WTC11 (cell line): ENCODE data around the gene EVC. TPM values are rescaled to one million over a fixed set of nuclear protein-coding genes. Genes with fewer than 3 reads are reported as not detected.

Experiments used
- ATAC-seq: fragments of 200-7000 bp; cut with Tn5 transposase; 2 replicates; pipeline ENCODE4 v1.10.0; 2021; ENCODE audit warnings: mild to moderate bottlenecking, moderate library complexity
- CTCF ChIA-PET: fragments of 300-600 bp; sonication (Branson Sonifier 250); formaldehyde crosslinking; loops from one replicate; lab custom pipeline; 2021; ENCODE audit warnings: antibody characterized with exemption; lab: Charles Lee
- POLR2A ChIA-PET: fragments of 350-600 bp; sonication (Branson Sonifier 250); formaldehyde crosslinking; loops from one replicate; lab custom pipeline; 2021; ENCODE audit warnings: antibody characterized with exemption; lab: Charles Lee
- DNase-seq: peaks from one replicate; pipeline ENCODE4 v3.0.0; 2021; ENCODE audit warnings: low spot score
- H3K27ac Mint-ChIP-seq: 2 replicates; pipeline ENCODE4 v1.8.0; 2021; ENCODE audit warnings: mixed read lengths
- H3K27me3 Mint-ChIP-seq: 2 replicates; pipeline ENCODE4 v1.8.0; 2021; ENCODE audit warnings: low read depth, mild to moderate bottlenecking, moderate library complexity, mixed read lengths
- H3K36me3 Mint-ChIP-seq: 2 replicates; pipeline ENCODE4 v1.8.0; 2021; ENCODE audit warnings: mixed read lengths
- H3K4me1 Mint-ChIP-seq: 2 replicates; pipeline ENCODE4 v1.8.0; 2022; ENCODE audit warnings: mixed read lengths
- H3K4me3 Mint-ChIP-seq: 2 replicates; pipeline ENCODE4 v1.8.0; 2021; ENCODE audit warnings: mild to moderate bottlenecking, moderate library complexity, mixed read lengths
- H3K9me3 Mint-ChIP-seq: 2 replicates; pipeline ENCODE4 v1.8.0; 2021; ENCODE audit warnings: mixed read lengths
- AR ChIP-seq: fragments of 250-450 bp; sonication (Bioruptor Pico); IDR thresholded peaks from 2 replicates; pipeline ENCODE4 v1.9.0; 2021; ENCODE audit warnings: mild to moderate bottlenecking
- ATF1 ChIP-seq: sonication (generic); formaldehyde crosslinking; IDR thresholded peaks from 2 replicates; pipeline ENCODE4 v1.8.1; 2023; ENCODE audit warnings: mild to moderate bottlenecking, moderate library complexity, missing genetic modification reagents
- ATF2 ChIP-seq: sonication (generic); formaldehyde crosslinking; IDR thresholded peaks from 2 replicates; pipeline ENCODE4 v1.8.1; 2022; ENCODE audit warnings: low read depth, missing genetic modification reagents, borderline replicate concordance
- ATF3 ChIP-seq: sonication (generic); formaldehyde crosslinking; conservative IDR thresholded peaks from 2 replicates; pipeline ENCODE4 v1.8.1; 2022; ENCODE audit warnings: mild to moderate bottlenecking, missing genetic modification reagents
- ATF6 ChIP-seq: sonication (generic); formaldehyde crosslinking; IDR thresholded peaks from 2 replicates; pipeline ENCODE4 v1.8.1; 2023; ENCODE audit warnings: mild to moderate bottlenecking, missing genetic modification reagents
- CBFB ChIP-seq: sonication (generic); formaldehyde crosslinking; IDR thresholded peaks from 2 replicates; pipeline ENCODE4 v1.8.1; 2022; ENCODE audit warnings: mild to moderate bottlenecking, low read depth, missing genetic modification reagents
- E2F5 ChIP-seq: sonication (generic); formaldehyde crosslinking; IDR thresholded peaks from 2 replicates; pipeline ENCODE4 v1.8.1; 2022; ENCODE audit warnings: mild to moderate bottlenecking, moderate library complexity, missing genetic modification reagents
- EMX1 ChIP-seq: fragments of 250-450 bp; sonication (Bioruptor Pico); IDR thresholded peaks from 2 replicates; pipeline ENCODE4 v1.8.0; 2021; ENCODE audit warnings: mild to moderate bottlenecking
- ERG ChIP-seq: fragments of 250-450 bp; sonication (Bioruptor Pico); IDR thresholded peaks from 2 replicates; pipeline ENCODE4 v1.8.0; 2021; ENCODE audit warnings: mild to moderate bottlenecking
- ETV6 ChIP-seq: sonication (generic); formaldehyde crosslinking; IDR thresholded peaks from 2 replicates; pipeline ENCODE4 v1.8.1; 2022; ENCODE audit warnings: mild to moderate bottlenecking, missing genetic modification reagents
- FOXP1 ChIP-seq: sonication (generic); formaldehyde crosslinking; IDR thresholded peaks from 2 replicates; pipeline ENCODE4 v1.8.0; 2022; ENCODE audit warnings: missing genetic modification reagents, mild to moderate bottlenecking, moderate library complexity, borderline replicate concordance
- KAT7 ChIP-seq: sonication (generic); formaldehyde crosslinking; IDR thresholded peaks from 2 replicates; pipeline ENCODE4 v1.8.1; 2023; ENCODE audit warnings: missing genetic modification reagents, mild to moderate bottlenecking, borderline replicate concordance
- MXD4 ChIP-seq: fragments of 250-450 bp; sonication (Bioruptor Pico); IDR thresholded peaks from 2 replicates; pipeline ENCODE4 v1.8.0; 2021; ENCODE audit warnings: mild to moderate bottlenecking, moderate library complexity, borderline replicate concordance
- NFATC4 ChIP-seq: fragments of 250-450 bp; sonication (Bioruptor Pico); IDR thresholded peaks from 2 replicates; pipeline ENCODE4 v1.9.0; 2021; ENCODE audit warnings: mild to moderate bottlenecking
- NFE2L1 ChIP-seq: sonication (generic); formaldehyde crosslinking; IDR thresholded peaks from 2 replicates; pipeline ENCODE4 v1.8.1; 2023; ENCODE audit warnings: missing genetic modification reagents
- NFYB ChIP-seq: sonication (generic); formaldehyde crosslinking; conservative IDR thresholded peaks from 2 replicates; pipeline ENCODE4 v1.8.0; 2022; ENCODE audit warnings: low read depth, missing genetic modification reagents
- NR1H2 ChIP-seq: sonication (generic); formaldehyde crosslinking; IDR thresholded peaks from 2 replicates; pipeline ENCODE4 v1.9.0; 2021; ENCODE audit warnings: mild to moderate bottlenecking, moderate library complexity, missing genetic modification reagents
- TEAD1 ChIP-seq: sonication (generic); formaldehyde crosslinking; IDR thresholded peaks from 2 replicates; pipeline ENCODE4 v1.8.0; 2022; ENCODE audit warnings: mild to moderate bottlenecking, missing genetic modification reagents
- ZNF317 ChIP-seq: sonication (generic); formaldehyde crosslinking; IDR thresholded peaks from 2 replicates; pipeline ENCODE4 v1.8.1; 2023; ENCODE audit warnings: low read depth, mild to moderate bottlenecking, moderate library complexity, missing genetic modification reagents, borderline replicate concordance
- ZNF396 ChIP-seq: fragments of 250-450 bp; sonication (Bioruptor Pico); IDR thresholded peaks from 2 replicates; pipeline ENCODE4 v1.8.0; 2021; ENCODE audit warnings: mild to moderate bottlenecking, moderate library complexity, borderline replicate concordance
- ZSCAN18 ChIP-seq: fragments of 250-450 bp; sonication (Bioruptor Pico); IDR thresholded peaks from 2 replicates; pipeline ENCODE4 v2.1.2; 2022; ENCODE audit warnings: mild to moderate bottlenecking, moderate library complexity
- total RNA-seq: library from RNA; stranded (reverse); gene quantifications from 3 replicates; pipeline ENCODE4 v1.2.3, GENCODE V29; 2021

EVC gene
- total RNA-seq, 1 experiment from 2014 or later, result 12.5 TPM

- no peak overlapping the region for H3K4me3 Mint-ChIP-seq
- no peaks in the 10 kb centered on the region for H3K9me3 Mint-ChIP-seq
- no peak for TF ChIP-seq TEAD1 (CRISPR knock-in tag)
- no peak for TF ChIP-seq NFE2L1 (CRISPR knock-in tag)
- no peak for TF ChIP-seq KAT7 (CRISPR knock-in tag)
- no peak for TF ChIP-seq ZSCAN18 (CRISPR knock-in tag)
- TF ChIP-seq ATF6 (CRISPR knock-in tag), result no peak
- no peak for TF ChIP-seq ATF1 (CRISPR knock-in tag)
- TF ChIP-seq ERG (CRISPR knock-in tag), result no peak
- no peak for TF ChIP-seq FOXP1 (CRISPR knock-in tag)
- no peak for TF ChIP-seq ATF2 (CRISPR knock-in tag)
- TF ChIP-seq ZNF396 (CRISPR knock-in tag), result no peak
- no peak for TF ChIP-seq ATF3
- TF ChIP-seq AR, result no peak
Measured at GRCh38 chr4:5796976-5797375, 86.0 kb downstream of the EVC start.

GRCh38 chr4:5797866-5798265 is 86.9 kb downstream of the EVC start:
- Mint-ChIP-seq H3K4me1 (no peaks in the 10 kb centered on the region), H3K36me3 (peaks cover 22% of the 10 kb centered on the region), H3K9me3 (no peaks in the 10 kb centered on the region), H3K4me3 (no peak overlapping the region), H3K27ac (no peak overlapping the region), H3K27me3 (no peaks in the 10 kb centered on the region)
- ChIA-PET CTCF (interaction anchor here (1.4 kb wide), 1 partner anchor 24 kb away, joined by 5 read pairs; no protein-coding TSS in a partner anchor), POLR2A (no interaction called here)
- DNase-seq (no peak), ATAC-seq (no peak)
- TF ChIP-seq NFATC4 (CRISPR knock-in tag), result no peak
- no peak for TF ChIP-seq MXD4 (CRISPR knock-in tag)
- TF ChIP-seq ATF6 (CRISPR knock-in tag), result no peak
- TF ChIP-seq ZNF317, result no peak
- no peak for TF ChIP-seq EMX1
- TF ChIP-seq CBFB (CRISPR knock-in tag), result no peak
- no peak for TF ChIP-seq NR1H2 (CRISPR knock-in tag)
- TF ChIP-seq E2F5 (CRISPR knock-in tag), result no peak
- TF ChIP-seq ATF1 (CRISPR knock-in tag), result no peak
- no peak for TF ChIP-seq ETV6
- TF ChIP-seq NFYB, result no peak

More at GRCh38 chr4:5796976-5797375, 86.0 kb downstream of the EVC start:
- no peaks in the 10 kb centered on the region for H3K4me1 Mint-ChIP-seq
- H3K27ac Mint-ChIP-seq, result no peak overlapping the region
- H3K36me3 Mint-ChIP-seq, result peaks cover 13% of the 10 kb centered on the region
- H3K27me3 Mint-ChIP-seq, result no peaks in the 10 kb centered on the region
- DNase-seq, result no peak
- ATAC-seq, result no peak
- CTCF ChIA-PET, result interaction anchor here (1.4 kb wide), 1 partner anchor 25 kb away, joined by 5 read pairs; no protein-coding TSS in a partner anchor
- POLR2A ChIA-PET, result no interaction called here
